CD4-positive, alpha-beta T cell treated with Interleukin-17A for 4 hours (primary cell): ENCODE results near the gene LIFR.

Source experiments
- DNase-seq: peaks from one replicate; pipeline ENCODE4 v3.0.0-alpha.2; 2020; ENCODE audit warnings: mixed read lengths

The LIFR gene

GRCh38 chr5:38462976-38463633, 93.3 kb downstream of the LIFR start:
- DNase-seq = no peak

- no peak for DNase-seq
These were observed 98.3 kb downstream of the LIFR start for GRCh38 chr5:38458174-38458573.

- no peak for DNase-seq
These were observed 99.6 kb downstream of the LIFR start for GRCh38 chr5:38456657-38457399.

- DNase-seq = no peak
These were observed 100.6 kb downstream of the LIFR start for GRCh38 chr5:38455796-38456330.

- no peak for DNase-seq
These were observed 102.5 kb downstream of the LIFR start for GRCh38 chr5:38453921-38454320.

- DNase-seq = peak; percentile 42
These were observed 102.9 kb downstream of the LIFR start for GRCh38 chr5:38453506-38453905.

- DNase-seq = no peak
These were observed 104.2 kb downstream of the LIFR start for GRCh38 chr5:38452201-38452600.

- DNase-seq = no peak
These were observed 105.2 kb downstream of the LIFR start for GRCh38 chr5:38451074-38451725.

- DNase-seq = no peak
These were observed 105.8 kb downstream of the LIFR start for GRCh38 chr5:38450627-38451026.

- DNase-seq = no peak
These were observed 107.7 kb downstream of the LIFR start for GRCh38 chr5:38448568-38449350.

GRCh38 chr5:38447786-38448185, 108.7 kb downstream of the LIFR start:
- no peak for DNase-seq

GRCh38 chr5:38447056-38447455, 109.4 kb downstream of the LIFR start:
- DNase-seq = no peak

- DNase-seq = no peak
These were observed 110.4 kb downstream of the LIFR start for GRCh38 chr5:38446029-38446522.

GRCh38 chr5:38445374-38446028, 110.9 kb downstream of the LIFR start:
- no peak for DNase-seq

GRCh38 chr5:38443390-38443789, 113.1 kb downstream of the LIFR start:
- DNase-seq = no peak

- no peak for DNase-seq
These were observed 114.2 kb downstream of the LIFR start for GRCh38 chr5:38442247-38442573.

- DNase-seq = peak; percentile 83
These were observed 114.8 kb downstream of the LIFR start for GRCh38 chr5:38441453-38442246.

- no peak for DNase-seq
These were observed 117.7 kb downstream of the LIFR start for GRCh38 chr5:38438757-38439156.

GRCh38 chr5:38434966-38435705, 121.3 kb downstream of the LIFR start:
- DNase-seq = no peak

- DNase-seq = no peak
These were observed 123.1 kb downstream of the LIFR start for GRCh38 chr5:38433160-38433861.
